ENCODE measurements around the gene CTTNBP2NL.

The CTTNBP2NL gene, protein sequence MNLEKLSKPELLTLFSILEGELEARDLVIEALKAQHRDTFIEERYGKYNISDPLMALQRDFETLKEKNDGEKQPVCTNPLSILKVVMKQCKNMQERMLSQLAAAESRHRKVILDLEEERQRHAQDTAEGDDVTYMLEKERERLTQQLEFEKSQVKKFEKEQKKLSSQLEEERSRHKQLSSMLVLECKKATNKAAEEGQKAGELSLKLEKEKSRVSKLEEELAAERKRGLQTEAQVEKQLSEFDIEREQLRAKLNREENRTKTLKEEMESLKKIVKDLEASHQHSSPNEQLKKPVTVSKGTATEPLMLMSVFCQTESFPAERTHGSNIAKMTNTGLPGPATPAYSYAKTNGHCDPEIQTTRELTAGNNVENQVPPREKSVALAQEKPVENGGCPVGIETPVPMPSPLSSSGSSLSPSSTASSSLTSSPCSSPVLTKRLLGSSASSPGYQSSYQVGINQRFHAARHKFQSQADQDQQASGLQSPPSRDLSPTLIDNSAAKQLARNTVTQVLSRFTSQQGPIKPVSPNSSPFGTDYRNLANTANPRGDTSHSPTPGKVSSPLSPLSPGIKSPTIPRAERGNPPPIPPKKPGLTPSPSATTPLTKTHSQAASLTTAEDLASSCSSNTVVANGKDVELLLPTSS

DNA sequence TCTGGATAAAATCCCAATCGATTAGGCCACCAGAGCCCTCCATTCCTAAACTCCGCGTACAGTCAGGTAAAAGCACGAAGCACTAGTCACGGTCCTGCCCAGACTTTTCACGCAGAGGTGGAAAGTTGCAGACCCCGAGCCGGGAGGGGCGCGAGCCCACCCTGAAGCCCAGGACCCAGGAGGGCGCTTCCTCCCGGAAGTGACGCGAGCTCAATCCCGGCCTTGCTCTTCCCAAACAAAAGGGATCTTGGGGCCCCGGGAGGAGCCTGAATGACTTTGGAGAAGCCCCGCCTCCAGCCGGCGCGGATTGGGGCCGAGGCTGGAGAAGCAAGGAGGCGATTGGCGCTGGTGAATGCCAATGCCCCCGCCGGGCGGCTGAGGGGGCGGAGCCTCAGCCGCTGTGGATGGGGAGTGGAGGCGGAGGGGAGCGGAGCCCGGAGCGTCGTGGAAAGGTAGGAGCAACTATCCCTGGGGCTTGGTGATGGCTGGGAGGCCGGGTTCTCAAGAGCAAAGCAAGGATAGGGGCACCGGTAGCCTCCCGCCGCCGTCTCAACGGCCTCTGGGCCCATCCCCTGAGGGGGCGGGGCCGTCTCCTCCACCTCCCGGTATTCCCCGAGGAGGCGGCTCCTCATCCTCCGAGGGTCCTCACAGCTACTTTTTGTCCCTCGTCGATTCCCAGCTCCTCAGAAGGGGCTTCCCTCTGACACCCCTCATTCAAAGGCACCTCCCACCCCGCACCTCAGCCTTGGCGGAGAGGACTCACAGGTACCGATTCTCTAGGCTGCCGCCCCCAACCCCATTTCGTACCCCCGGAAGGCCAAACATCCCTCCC lies at the start of gene CTTNBP2NL:
Gene CTTNBP2NL (plus strand): TSS at position 394 of the 832 bp plus-strand sequence. CDS start 19,952 bp downstream, outside the sequence.
- no peak for DNase-seq

DNA sequence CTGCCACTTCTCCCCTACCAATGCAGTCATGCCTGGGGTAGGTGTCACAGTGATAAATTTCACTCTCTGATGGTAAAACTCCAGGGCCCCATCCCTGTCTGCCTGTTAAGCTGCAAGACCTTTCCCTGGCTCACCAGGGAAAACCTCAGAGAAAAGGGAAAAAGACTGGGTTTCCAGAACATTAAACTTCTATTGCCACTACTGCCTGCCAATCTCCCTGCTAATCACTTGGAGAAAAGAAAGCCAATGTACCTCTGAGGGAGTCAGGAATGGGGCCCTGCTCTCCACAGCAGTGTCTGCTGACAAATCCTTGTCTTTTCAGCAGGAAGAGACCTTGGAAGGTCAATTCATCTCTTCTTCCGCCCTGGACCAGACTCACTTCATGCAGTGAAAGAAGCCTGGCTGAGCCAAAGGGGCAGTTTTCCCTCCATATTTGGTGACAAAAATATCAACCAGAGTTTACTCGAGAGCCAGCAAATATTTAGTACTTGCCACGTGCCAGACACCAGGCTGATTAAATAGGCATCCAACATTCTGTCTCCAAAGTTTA lies 49.1 kb upstream of the CTTNBP2NL start:
- DNase-seq: no peak

DNA sequence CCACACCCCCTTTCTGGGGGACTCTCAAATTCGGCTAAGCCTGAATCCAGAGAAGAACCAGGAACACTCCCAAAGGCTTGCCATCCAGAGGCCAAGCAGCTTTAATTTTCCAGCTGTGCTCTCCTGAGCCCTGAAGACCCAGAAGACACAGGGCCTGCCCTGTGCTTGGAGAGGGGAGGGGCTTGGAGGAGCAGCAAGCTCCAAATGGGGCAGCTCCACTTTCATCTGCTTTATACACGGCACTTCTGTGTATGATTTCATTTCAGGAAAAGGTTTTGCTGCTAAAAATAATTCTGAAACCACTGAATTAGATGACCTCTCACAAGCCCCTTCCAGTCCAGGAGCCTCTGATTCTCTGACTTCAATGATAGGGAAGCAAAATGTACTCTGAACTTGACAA lies 39.2 kb upstream of the CTTNBP2NL start:
- no peak for DNase-seq

DNA sequence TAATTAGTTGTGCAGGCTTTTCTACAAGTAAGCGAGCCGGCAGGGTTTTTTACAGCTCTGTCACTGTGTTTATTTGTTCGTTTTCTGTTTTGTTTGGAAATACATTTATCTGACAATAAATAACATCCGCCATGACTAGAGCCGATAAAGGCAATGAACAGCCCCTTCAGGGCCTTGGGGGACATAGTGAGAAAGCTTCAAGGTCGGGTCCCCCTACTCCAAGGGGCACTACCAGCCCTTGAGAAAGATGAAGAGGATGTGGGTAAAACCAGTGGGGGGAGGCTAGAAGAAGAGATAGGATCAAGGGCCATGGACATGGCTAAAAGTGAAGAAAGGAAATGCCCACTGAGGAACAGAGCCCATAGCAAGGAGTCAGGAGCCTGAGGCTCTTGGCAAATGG lies 38.5 kb upstream of the CTTNBP2NL start:
- DNase-seq: no peak

DNA sequence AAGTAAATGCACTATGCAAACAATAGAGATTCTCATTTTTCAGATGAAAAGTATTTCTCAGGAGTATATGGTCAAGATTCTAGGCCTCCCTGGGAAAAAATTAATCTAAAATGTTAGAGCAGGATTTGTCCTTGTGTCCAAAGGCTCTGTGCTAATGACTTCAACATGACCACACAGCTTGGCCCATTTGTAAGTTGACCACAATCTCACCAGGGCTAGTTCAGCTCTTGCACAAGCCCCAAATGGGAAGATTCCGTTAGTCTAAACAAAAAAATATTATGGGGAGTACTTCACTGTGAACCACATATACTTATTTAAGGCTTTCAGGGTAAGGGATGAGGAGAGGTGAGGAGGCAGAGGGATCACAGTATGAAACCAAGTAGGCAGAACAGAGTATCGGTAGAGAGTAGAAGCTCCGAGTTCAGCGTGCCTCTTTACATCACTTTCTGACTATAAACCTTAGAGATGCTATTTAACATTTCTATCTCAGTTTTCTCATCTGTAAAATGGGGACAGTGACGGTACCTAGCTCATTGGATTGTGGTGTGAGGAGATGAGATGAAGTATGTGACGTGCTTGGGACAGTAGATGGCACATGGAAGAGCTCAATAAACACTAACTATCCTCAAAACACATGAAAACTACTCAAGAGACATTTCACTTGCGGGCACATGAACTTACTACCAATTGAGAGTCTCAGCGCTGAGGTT lies 37.8 kb upstream of the CTTNBP2NL start:
- DNase-seq: no peak

DNA sequence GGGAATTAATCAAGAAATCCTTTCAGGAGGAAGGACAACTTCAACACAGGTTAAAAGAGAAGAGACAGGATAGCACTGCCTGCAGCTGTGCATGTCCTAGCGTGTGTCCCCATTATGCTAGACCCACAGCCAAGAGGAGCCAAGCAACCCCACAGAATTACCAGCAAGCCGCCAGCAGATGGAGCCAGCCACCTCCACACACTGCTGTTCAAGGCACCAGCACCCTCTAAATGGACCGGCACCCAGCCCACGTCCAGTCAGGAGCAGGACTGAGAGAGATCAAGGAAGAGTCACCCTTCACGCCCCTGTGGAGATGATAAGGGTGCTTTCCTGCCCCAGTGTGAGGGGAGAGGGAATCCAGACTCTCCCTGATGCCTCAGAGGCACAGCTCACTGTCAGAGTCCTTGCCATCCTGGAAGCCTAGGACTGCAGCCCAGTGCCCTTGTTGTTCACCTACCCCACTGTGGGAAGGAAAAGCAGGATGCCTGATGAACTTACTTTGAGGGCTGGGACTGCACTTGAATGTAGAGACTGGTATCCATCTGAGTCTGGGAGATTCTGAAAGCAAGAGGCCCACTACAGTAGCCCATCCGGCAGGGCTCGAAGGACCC lies 37.1 kb upstream of the CTTNBP2NL start:
- no peak for DNase-seq

DNA sequence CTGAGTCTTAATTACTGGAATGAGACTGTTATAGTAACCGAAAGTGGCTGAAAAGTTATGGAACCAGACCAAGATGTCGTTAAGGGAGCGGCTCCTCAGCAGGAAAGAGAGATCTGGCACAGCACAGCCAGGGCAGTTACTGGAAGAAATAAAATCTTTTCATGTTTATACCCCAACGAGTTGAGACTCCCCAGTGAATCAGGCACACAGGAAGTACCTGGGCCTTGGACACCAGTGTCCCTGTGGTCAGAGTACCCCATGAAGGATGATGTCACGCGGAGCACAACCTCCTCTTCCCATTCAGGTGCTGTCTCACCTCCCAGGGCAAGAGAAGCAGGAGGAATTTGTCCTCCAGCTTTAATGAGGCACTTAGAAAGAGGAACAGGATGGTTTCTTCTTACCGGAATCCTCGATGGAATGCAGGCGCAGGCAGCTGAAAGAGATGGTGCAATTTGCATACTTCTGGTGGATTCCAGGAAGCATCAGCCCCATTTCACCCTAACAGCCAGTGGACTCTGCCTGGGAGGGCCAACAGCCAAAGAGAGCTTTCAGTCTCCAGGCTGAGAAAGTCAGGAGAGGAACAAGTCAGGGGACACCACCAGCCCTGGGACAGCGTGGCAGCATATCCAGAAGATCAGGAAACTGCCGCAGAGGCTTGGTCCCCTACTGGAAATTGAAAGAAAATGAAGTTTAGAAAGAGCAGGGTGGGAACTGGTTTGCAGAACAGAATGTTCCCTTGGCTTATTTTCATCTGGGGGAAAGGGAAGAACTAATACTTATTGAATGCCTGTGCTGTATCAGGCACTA lies 35.9 kb upstream of the CTTNBP2NL start:
- no peak for DNase-seq

DNA sequence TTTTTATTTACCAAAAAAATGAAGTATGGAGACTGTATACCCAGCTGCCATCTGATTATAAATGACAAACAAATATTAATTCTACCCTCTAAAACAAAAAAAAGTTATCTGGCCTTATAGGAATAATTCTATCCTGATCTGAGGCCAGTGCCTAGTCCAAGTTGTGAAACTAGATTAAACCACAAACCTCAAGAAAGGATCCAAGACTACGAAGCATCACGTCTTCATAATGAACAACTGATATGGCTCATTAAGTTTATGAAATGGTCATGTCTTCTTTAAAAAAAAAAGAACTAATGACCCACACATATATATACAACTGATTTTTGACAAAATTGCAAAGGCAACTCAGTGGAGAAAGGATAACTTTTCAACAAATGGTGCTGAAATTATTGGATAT lies 32.4 kb upstream of the CTTNBP2NL start:
- DNase-seq: no peak

DNA sequence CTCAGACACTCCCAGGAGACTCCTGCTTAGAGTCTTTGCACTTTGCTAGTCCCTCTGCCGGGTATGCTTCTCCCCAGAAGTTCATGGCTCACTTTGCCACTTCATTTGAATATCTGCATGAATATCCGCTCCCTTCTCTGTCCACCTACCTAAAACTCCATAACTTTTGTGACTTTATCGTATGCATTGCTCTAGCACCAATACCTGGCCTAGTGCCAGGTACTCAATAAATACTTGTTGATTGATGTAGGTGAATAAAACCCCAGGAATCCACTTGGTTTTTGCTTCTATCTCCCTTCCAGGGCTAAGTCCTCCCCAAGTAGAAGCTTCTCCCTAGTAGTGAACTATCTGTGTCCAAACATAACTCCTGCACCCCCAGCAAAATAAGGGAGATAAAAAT lies 27.8 kb upstream of the CTTNBP2NL start:
- DNase-seq: no peak

DNA sequence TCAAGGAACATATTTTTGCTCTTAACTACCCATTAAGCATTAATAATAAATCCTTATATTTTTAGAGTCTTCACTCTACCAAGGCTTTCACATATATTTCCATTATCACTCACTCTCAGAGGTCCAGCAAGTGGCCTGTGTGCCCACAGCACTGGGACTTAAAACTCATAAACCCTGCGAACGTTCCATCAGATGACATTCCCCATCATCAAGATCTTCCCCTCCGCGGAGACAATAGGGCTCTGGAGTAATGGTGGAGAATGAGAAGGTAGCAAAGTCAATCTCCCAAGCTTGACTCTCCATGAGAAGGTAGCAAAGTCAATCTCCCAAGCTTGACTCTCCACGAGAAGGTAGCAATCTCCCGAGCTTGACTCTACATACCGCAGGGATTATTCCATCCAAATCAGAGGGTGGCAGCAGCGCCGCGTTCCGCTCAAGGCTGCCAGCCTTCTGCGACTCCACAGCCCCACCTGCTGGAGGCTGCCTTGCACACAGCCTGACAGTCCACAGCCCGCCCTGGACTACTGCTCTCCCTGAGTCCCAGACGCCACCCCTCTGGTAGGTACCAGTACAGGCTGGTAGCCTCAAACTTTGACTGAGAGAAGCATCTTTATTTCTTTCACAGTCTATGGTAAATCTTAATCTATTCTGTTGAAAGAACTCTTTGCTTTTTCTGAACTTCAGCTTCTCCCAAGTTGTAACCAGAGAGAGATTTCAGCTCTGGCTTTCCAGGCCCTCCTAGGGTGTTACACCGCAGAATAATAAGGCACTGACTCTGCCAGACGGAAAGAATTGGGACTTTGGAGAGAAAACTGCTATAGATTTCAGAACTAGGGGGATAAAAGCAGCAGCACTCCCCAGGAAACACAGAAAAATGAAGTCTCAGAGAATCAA lies 26.4 kb upstream of the CTTNBP2NL start:
- DNase-seq: no peak

DNA sequence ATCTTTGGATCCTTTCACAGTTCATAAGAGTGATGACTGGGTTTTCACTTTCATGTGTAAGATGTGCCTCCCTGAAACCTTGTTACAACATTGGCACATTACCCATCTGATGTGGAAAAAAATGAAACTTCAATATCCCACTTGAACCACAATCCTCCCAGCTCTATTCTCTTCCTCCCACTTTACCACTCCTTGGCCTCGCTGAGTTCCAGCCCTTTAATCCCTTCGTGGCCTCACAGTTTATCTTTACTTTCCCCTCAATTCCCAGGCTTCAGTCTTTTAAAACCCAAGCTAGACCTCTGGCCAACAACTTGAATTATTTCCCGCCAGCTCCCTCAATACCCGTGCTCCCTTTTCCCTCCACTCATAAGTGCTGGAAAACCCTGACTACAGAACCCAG lies 25.0 kb upstream of the CTTNBP2NL start:
- no peak for DNase-seq

DNA sequence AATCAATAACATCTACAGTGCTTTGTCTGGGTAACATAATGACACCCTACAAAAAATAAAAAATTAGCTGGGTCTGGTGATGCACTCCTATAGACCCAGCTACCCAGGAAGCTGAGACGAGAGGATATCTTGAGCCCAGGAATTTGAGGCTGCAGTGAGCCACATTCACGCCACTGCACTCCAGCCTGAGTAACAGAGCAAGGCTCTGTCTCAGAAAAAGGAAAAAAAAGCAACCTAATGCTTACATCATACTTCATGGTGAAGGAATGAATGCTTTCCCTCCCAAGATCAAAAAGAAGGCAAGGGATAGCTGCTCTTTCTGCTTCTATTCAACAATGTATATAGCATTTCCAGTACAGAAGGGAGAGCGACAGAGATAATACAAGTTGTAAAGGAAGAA lies 24.2 kb upstream of the CTTNBP2NL start:
- no peak for DNase-seq

DNA sequence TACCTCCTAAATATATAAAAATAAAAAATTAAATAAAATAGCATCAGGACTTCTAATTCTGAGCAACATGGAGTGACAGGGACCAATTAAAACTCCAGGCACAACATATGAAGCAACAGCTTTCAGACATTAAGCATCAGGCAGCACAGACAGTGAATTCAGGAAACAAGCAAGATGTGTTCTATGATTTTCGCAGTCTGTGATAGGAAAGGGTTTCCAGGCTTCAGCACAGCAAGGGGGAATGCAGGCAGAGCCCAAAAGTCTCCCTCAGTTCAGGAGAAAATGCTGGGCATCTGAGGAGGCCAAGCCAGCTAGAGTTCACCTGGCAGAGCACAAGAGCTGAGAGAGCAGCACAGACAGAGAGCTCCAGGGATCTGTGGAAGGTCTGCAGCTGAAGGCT lies 22.2 kb upstream of the CTTNBP2NL start:
- no peak for DNase-seq

DNA sequence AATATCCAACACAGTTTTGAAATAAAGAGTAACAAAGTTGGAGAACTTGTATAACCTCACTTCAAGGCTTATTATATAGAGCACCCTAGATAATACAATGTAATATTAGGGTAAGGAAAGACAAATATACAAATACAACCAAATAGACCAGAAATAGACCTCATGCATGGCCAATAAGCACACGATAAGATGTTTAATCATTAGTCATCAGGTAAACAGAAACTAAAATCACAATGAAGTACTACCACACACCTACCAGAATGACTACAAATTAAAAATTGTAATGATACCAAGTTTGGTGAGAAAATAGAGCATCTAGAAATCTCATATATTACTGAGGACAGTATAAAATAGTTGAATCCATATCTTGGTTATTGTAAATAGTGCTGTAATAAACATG lies 20.3 kb upstream of the CTTNBP2NL start:
- no peak for DNase-seq

DNA sequence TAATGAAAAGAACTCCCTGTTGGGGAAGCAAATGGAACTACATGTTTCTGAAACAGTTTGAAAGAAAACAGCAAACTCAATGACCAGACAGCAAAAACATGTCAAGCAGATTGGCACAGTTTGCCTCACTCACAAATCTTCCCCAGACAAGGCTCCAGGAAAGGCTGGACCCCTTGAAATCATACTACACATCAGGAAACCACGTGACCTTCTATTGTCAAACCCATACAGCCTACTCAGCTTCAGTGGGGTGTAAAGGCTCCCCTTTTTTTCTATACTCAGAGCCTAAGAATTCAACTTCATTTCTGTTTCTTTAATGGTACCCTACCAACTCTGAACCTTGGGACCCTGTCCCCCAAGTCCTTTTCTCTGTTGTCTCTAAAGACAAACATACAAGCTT lies 15.7 kb upstream of the CTTNBP2NL start:
- no peak for DNase-seq

DNA sequence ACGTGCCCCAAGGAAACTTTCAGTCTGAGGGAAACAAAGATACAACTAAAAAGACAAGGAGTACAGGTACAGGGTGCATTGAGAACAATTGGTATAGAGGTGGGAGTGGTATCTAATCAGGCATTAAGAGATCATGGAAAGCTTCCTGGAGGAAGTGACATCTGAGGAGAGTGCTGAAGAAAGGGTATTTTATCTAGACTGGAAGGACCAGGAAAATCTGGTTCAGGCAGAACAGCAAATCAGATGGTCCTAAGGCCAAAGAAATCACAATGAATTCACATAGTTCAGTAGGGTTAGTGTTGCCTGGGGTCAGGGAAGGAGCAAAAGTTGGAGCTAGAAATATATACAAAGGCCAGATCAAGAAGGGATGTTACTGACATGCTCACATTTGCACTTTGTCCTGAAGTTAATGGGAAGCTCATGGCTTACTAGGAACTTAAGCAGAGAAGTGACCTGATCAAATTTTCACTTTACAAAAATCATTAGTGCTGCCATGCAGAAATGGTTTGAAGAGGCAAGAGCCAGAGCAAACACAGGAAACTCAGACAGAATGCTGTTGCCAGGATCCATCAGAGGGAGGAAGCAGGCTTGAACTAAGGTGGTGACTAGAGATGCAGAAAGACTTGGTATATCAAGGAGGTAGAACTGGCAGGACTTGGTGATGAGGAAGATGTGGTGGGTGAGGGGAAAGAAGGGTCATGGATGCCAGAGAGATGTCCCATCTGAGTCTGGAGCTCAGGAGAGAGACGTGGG lies 14.5 kb upstream of the CTTNBP2NL start:
- no peak for DNase-seq

DNA sequence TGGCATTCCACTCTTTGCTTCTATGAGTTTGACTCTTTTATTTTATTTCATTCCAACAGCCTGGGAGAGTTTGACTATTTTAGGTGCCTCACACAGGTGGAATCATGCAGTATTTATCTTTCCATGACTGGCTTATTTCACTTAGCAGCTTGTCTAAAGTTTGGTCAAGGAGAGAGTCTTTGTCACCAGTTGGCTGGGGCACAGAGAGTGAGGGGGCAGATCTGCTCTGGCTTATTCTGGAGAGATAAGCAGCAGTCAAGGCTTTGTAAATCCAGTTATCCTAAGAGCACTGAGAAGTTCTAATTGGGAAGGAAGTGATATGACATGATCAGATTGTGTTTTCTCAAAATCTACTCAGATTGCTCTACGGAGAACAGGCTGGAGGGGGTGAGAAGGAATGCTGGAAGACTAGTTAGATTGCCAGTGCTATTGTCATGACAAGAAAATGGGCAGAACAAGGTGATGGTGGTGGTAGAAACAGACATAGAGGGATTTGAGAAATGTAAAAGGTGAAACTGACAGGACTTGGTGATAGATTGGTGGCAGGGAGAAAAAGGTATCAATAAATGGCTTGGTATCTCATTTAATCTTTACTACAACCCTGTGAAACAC lies 12.1 kb upstream of the CTTNBP2NL start:
- DNase-seq: no peak

DNA sequence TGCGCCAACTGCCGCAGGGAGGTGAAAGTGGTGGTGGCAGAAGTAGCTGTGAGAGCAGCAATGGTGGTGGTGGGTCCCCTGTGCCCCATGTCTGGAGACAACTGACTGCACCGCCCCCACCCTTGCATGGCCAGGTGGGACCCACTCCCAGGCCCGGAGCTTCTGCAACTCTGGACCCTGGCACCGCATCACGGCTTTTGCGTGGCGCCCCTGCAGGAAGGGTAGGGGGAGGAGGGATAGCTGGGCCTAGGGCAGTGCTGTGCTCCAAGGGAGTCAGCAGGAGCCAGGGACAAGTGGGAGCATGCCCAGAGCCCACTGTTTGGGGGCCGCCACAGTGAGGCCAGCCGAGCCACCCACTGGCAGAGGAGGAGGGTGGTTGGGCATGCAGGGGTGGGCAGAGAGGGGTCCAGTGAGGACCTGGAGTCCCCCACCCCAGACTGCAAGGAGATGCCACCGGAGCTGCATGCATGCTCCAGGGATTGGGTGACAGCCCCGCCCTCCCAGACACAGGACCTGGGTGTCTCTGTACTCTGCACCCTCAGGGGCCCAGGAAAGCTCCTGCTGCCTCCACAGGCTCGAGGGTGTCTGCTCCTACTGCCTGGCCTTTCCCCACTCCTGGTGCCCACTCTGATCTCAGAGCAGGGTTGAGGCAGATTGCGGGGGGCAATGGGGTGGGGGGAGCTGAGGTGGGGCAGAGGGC lies 9.8 kb upstream of the CTTNBP2NL start:
- DNase-seq: no peak
